Natural killer cell (primary cell): ENCODE results near the gene TTLL4. TPM values are rescaled to one million over a fixed set of nuclear protein-coding genes. Genes with fewer than 3 reads are reported as not detected.

Source experiments
- ATAC-seq, 3 donors: fragments of 150-1000 bp in 2 of 3; fragments of 200-7000 bp in 1 of 3; cut with Tn5 transposase; 1 replicate in 1 of 3; 2 replicates in 2 of 3; pipeline ENCODE4 v1.10.0; 2021; ENCODE audit warnings: mild to moderate bottlenecking in 2 of 3, moderate library complexity in 2 of 3
- DNase-seq, 2 donors: peaks; one replicate each; pipeline versions ENCODE4 v3.0.0 to v3.0.0-alpha.2; 2013 to 2021; ENCODE audit warnings: mixed read lengths in 1 of 2
- H3K27ac ChIP-seq: one replicate; pipeline ENCODE4 v1.5.1; 2013; ENCODE audit warnings: mild to moderate bottlenecking, low read length
- H3K27me3 ChIP-seq: one replicate; pipeline ENCODE4 v1.6.1; 2013; ENCODE audit warnings: low read length; ENCODE audit not compliant: control insufficient read depth, insufficient read depth
- H3K36me3 ChIP-seq: one replicate; pipeline ENCODE4 v1.6.1; 2013; ENCODE audit warnings: low read length; ENCODE audit not compliant: control insufficient read depth, insufficient read depth
- H3K4me1 ChIP-seq: one replicate; pipeline ENCODE4 v1.6.1; 2013; ENCODE audit warnings: low read length; ENCODE audit not compliant: control insufficient read depth, insufficient read depth
- H3K4me3 ChIP-seq: one replicate; pipeline ENCODE4 v1.5.1; 2013; ENCODE audit warnings: low read length
- H3K9me3 ChIP-seq: one replicate; pipeline ENCODE4 v1.6.1; 2013; ENCODE audit warnings: low read length; ENCODE audit not compliant: control insufficient read depth, insufficient read depth
- H3K27ac Mint-ChIP-seq, 2 donors: one replicate each; pipeline ENCODE4 v1.8.0; 2022; ENCODE audit warnings: mild to moderate bottlenecking in 2 of 2, mixed read lengths in 2 of 2, moderate library complexity in 1 of 2
- H3K27me3 Mint-ChIP-seq, 2 donors: one replicate each; pipeline ENCODE4 v1.8.0; 2022; ENCODE audit warnings: low read depth in 2 of 2, mixed read lengths in 2 of 2
- H3K36me3 Mint-ChIP-seq: one replicate; pipeline ENCODE4 v1.8.0; 2022; ENCODE audit warnings: mixed read lengths
- H3K4me1 Mint-ChIP-seq, 2 donors: one replicate each; pipeline ENCODE4 v1.8.0; 2022; ENCODE audit warnings: mixed read lengths in 2 of 2
- H3K4me3 Mint-ChIP-seq: one replicate; pipeline ENCODE4 v1.8.0; 2022; ENCODE audit warnings: mild to moderate bottlenecking, moderate library complexity, mixed read lengths
- H3K9me3 Mint-ChIP-seq, 2 donors: one replicate each; pipeline ENCODE4 v1.8.0; 2022; ENCODE audit warnings: mixed read lengths in 2 of 2
- CTCF ChIP-seq: fragments of 200-600 bp; IDR thresholded peaks from one replicate; pipeline ENCODE4 v1.8.0; 2022; ENCODE audit warnings: antibody characterized with exemption
- WGBS: methylation state at CpG from one replicate; pipeline ENCODE4 v1.1.7; 2013; ENCODE audit warnings: missing lambda C conversion rate; ENCODE audit not compliant: insufficient coverage; 5-methylcytosine and 5-hydroxymethylcytosine counted together
- intact Hi-C: fragments of 100-400 bp; cut with micrococcal nuclease; formaldehyde crosslinking; loops from one replicate; pipeline ENCODE4 v1.14.2; 2022
- total RNA-seq, 4 donors: library from RNA; stranded (reverse); fragments of 120-200 nt in 1 of 4; gene quantifications; one replicate each; pipeline versions ENCODE4 v1.2.3 to v1.2.4, GENCODE V29; 2013 to 2022

TTLL4 gene
- total RNA-seq, 3 donors from 2014 or later (not counting 1 experiment from before 2014, with no cell fraction given): 20.2 to 25.5 (median 22.8) TPM

DNA sequence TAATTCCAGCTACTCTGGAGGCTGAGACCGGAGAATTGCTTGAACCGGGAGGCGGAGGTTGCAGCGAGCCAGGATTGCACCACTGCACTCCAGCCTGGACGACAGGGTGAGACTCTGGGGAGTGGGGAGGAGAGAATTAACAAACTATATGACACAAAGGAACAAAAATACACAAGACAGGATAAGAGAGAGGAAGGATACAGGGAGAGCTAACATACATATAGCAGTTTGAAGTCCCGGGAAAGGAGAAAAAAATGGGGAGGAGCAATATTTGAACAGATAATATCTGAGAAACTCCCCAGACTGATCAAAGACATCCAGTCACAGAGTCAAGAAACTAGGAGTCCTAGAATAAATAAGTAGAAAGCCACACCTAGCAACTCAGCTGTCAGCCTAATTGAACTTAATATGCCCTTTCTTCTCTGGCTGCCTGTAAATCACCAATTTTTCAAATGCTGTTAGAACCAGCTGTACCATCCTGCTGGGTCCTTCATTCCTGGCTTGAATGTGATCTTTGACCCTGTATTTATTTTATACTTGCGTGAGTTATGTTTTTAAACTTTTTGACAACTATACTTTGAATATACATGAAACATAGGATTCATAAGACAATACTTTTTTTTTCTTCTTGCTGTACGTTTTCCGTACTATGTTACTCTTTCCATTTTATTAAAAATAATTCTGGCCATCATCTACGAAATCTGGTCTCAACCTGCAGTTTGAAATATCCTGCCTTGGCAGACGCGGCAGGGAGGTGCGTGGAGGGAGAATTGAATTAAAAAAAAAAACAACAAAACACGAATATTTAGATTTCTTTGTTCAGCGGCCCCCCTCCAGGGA, 70.4 kb downstream of the TTLL4 start:
- Mint-ChIP-seq H3K4me3 (no peak overlapping the region), H3K27me3 (peaks cover 43 to 57% of the 10 kb centered on the region in 2 donors)

GRCh38 chr2:218781691-218782527, 71.3 kb downstream of the TTLL4 start, which contains the start of gene CYP27A1:
Gene CYP27A1, plus strand, starts transcription at chr2:218782147. Its CDS starts 36 bp downstream, at chr2:218782183.
- peak in 1 of 3 donors; percentile 27 for ATAC-seq

More for the DNA sequence above, 70.4 kb downstream of the TTLL4 start:
- intact Hi-C loops: no loop called here
- Histone ChIP-seq H3K27me3 (peaks cover 24% of the 10 kb centered on the region), H3K27ac (no peak overlapping the region), H3K36me3 (no peaks in the 10 kb centered on the region), H3K4me1 (peaks cover 7% of the 10 kb centered on the region), H3K9me3 (peaks cover 17% of the 10 kb centered on the region), H3K4me3 (no peak overlapping the region)
- TF ChIP-seq CTCF: no peak
- ATAC-seq (no peak), DNase-seq (no peak)
- WGBS: 62% methylated on average over 8 of the region's 15 CpGs
- Mint-ChIP-seq H3K4me1 (no peaks in the 10 kb centered on the region), H3K27ac (no peak overlapping the region), H3K9me3 (peaks cover 2 to 4% of the 10 kb centered on the region in 2 donors), H3K36me3 (peaks cover 8% of the 10 kb centered on the region)

DNA sequence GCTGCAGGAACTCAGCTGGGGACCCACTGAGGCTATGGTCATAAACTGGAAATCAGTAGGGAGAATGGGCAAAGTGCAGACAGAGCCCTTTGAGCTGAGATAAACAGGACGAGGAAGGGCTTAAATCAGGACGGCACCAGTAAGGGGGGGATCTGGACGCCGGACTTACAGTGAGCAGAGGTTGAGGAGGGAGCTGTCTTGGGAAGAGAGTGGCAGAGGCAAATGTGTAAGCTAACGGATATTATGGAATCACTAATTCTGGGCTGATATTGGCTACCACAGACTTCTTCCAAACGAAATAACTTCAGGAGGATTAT, 71.9 kb downstream of the TTLL4 start:
- Histone ChIP-seq H3K9me3 (peaks cover 6% of the 10 kb centered on the region), H3K4me3 (no peak overlapping the region), H3K27me3 (peaks cover 24% of the 10 kb centered on the region), H3K27ac (no peak overlapping the region), H3K36me3 (no peaks in the 10 kb centered on the region), H3K4me1 (peaks cover 7% of the 10 kb centered on the region)
- peaks cover 2% of the 10 kb centered on the region for H3K36me3 Mint-ChIP-seq
- no peak overlapping the region for H3K4me3 Mint-ChIP-seq
- DNase-seq (no peak), ATAC-seq (no peak)
- H3K27ac Mint-ChIP-seq: no peak overlapping the region
- intact Hi-C loops: no loop called here
- H3K4me1 Mint-ChIP-seq: no peaks in the 10 kb centered on the region
- WGBS: 53% methylated on average over 6 of the region's 6 CpGs
- H3K27me3 Mint-ChIP-seq: peaks cover 44 to 65% of the 10 kb centered on the region in 2 donors
- no peak for TF ChIP-seq CTCF
- no peaks in the 10 kb centered on the region for H3K9me3 Mint-ChIP-seq

More at GRCh38 chr2:218781691-218782527, 71.3 kb downstream of the TTLL4 start, which contains the start of gene CYP27A1:
- Histone ChIP-seq H3K9me3 (peaks cover 11% of the 10 kb centered on the region), H3K27me3 (peaks cover 24% of the 10 kb centered on the region), H3K36me3 (no peaks in the 10 kb centered on the region), H3K4me3 (no peak within 1 kb of the TSS), H3K4me1 (peaks cover 7% of the 10 kb centered on the region), H3K27ac (no peak within 1 kb of the TSS)
- DNase-seq: no peak
- Mint-ChIP-seq H3K9me3 (peaks cover 0 to 3% of the 10 kb centered on the region in 2 donors), H3K36me3 (peaks cover 7% of the 10 kb centered on the region), H3K4me3 (no peak within 1 kb of the TSS), H3K27me3 (peaks cover 44 to 59% of the 10 kb centered on the region in 2 donors), H3K27ac (no peak within 1 kb of the TSS), H3K4me1 (no peaks in the 10 kb centered on the region)
- 4% methylated on average over 76 of the region's 76 CpGs for WGBS
- intact Hi-C loops: no loop called here
- TF ChIP-seq CTCF: no peak
